ENCODE data around the gene SYP. TPM values are rescaled to one million over a fixed set of nuclear protein-coding genes. Genes with fewer than 3 reads are reported as not detected.

The SYP gene
- total RNA-seq, 2 donors from 2014 or later, result 1.8 to 2.8 TPM

- intact Hi-C loops (cut with DNase I), result no loop called here
- ATAC-seq (no peak), DNase-seq (no peak)
Observed at GRCh38 chrX:49193542-49193964, 6.4 kb downstream of the SYP start.

GRCh38 chrX:49192722-49193328, 7.2 kb downstream of the SYP start:
- intact Hi-C loops (cut with DNase I), result no loop called here
- DNase-seq (no peak), ATAC-seq (no peak)

- intact Hi-C loops (cut with DNase I), result no loop called here
- DNase-seq (no peak), ATAC-seq (peak in 1 of 2 donors; percentile 2)
Observed at GRCh38 chrX:49191574-49192011, 8.4 kb downstream of the SYP start.

GRCh38 chrX:49190821-49191573, 9.0 kb downstream of the SYP start:
- peak; percentile 89 to 94 for ATAC-seq
- peak; percentile 90 for DNase-seq
- intact Hi-C loops (cut with DNase I), result no loop called here

GRCh38 chrX:49189606-49190005, 10.4 kb downstream of the SYP start:
- intact Hi-C loops (cut with DNase I), result no loop called here
- ATAC-seq, result no peak
- no peak for DNase-seq

- DNase-seq (no peak), ATAC-seq (no peak)
- intact Hi-C loops (cut with DNase I), result no loop called here
Observed at GRCh38 chrX:49188468-49189076, 11.4 kb downstream of the SYP start.

- ATAC-seq (no peak), DNase-seq (no peak)
- intact Hi-C loops (cut with DNase I), result no loop called here
Observed at GRCh38 chrX:49187526-49187925, 12.5 kb downstream of the SYP start.

GRCh38 chrX:49187028-49187394, 13.0 kb downstream of the SYP start:
- intact Hi-C loops (cut with DNase I), result no loop called here
- ATAC-seq (no peak), DNase-seq (no peak)

GRCh38 chrX:49186125-49187027, 13.6 kb downstream of the SYP start, which contains the start of gene PRICKLE3:
TSS of gene PRICKLE3 (minus strand) at chrX:49186373. CDS start at chrX:49186297, 76 bp downstream.
- peak; percentile 45 to 48 for ATAC-seq

GRCh38 chrX:49184294-49185281, 15.4 kb downstream of the SYP start:
- peak; percentile 95 for DNase-seq
- intact Hi-C loops (cut with DNase I), result no loop called here
- peak; percentile 85 to 90 for ATAC-seq

More at GRCh38 chrX:49186125-49187027, 13.6 kb downstream of the SYP start, which contains the start of gene PRICKLE3:
- intact Hi-C loops (cut with DNase I), result no loop called here
- peak; percentile 89 for DNase-seq

GRCh38 chrX:49183701-49184281, 16.2 kb downstream of the SYP start:
- intact Hi-C loops (cut with DNase I), result no loop called here
- DNase-seq, result no peak
- no peak for ATAC-seq

GRCh38 chrX:49179358-49179757, 20.6 kb downstream of the SYP start:
- DNase-seq (no peak), ATAC-seq (no peak)
- intact Hi-C loops (cut with DNase I), result no loop called here

- peak in 1 of 2 donors; percentile 2 for ATAC-seq
- intact Hi-C loops (cut with DNase I), result no loop called here
Observed at GRCh38 chrX:49178537-49178936, 21.5 kb downstream of the SYP start.

GRCh38 chrX:49177873-49178480, 22.0 kb downstream of the SYP start:
- peak in 1 of 2 donors; percentile 7 for ATAC-seq
- intact Hi-C loops (cut with DNase I), result no loop called here

More at GRCh38 chrX:49178537-49178936, 21.5 kb downstream of the SYP start:
- DNase-seq, result no peak

GRCh38 chrX:49177338-49177833, 22.6 kb downstream of the SYP start:
- no peak for DNase-seq
- ATAC-seq, result peak in 1 of 2 donors; percentile 8
- intact Hi-C loops (cut with DNase I), result no loop called here

More at GRCh38 chrX:49177873-49178480, 22.0 kb downstream of the SYP start:
- no peak for DNase-seq

- ATAC-seq, result peak; percentile 4 to 39
- DNase-seq, result no peak
Observed at GRCh38 chrX:49176421-49177326, 23.3 kb downstream of the SYP start.

More at GRCh38 chrX:49176421-49177326, 23.3 kb downstream of the SYP start:
- intact Hi-C loops (cut with DNase I), result no loop called here

All from left cardiac atrium (tissue), 4 donors.